NCI-H2081 (cell line): ENCODE measurements around the gene LRRC66.

Experiments used
- DNase-seq, 2 experiments: peaks; one replicate each; lab custom pipeline; 2025; lab: John Stamatoyannopoulos, UW

LRRC66 gene

DNA sequence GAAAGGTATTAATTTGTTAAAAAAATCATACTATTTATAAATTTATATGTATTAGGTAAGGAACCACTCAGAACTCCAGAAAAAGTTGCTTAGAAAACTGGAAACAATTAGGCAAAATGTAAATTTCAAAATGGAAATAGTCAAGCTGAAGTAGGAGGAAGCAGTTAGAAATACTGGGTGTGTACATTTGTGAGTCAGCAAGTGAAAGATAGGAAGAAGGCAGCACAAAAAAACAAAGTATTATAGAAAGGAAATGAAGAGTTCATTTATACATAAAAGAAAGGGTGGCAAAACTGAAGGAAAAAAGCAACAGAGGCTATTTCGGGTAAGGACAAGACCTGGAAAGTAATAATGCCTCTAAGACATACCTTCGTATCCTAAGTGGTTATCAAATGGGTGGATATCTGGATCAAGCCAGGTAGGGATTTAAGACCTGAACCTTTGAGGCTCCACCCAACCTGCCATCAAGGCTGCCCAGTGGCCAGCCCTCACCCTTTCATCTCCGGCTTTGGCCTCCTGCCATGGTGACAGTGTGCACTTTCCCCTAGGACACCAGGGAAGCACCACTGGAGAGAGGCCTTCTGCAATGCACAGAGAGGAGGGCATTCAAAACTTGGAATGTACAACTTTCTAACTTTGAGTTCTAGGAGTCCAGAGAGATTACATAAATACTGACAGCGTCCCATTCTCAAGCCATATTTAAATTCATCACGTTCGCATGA is at the start of gene LRRC66:
Gene LRRC66 (minus strand): TSS at position 428 of the 722 bp plus-strand sequence. CDS start 2,750 bp downstream, outside the sequence.
- DNase-seq = no peak

DNA sequence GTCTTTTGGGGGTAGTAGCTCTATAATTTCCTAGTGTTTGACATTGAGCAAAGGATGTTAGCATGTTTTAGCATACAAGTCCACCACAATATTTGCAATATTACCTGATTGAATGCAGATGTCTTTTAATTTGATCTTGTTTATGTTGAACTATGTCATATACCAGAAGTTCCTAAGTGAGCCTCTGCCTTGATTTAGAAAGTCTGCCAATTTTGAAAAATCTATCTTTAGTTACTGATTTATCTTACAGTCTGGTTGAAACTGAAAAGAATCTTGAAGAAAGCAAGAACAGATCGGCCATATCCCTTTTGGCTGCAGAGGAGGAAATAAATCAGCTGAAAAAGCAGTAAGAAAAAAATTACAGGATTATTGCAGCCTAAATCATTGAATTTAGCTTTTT is 49.4 kb upstream of the LRRC66 start:
- no peak for DNase-seq

GRCh38 chr4:52059372-52059771 is 39.2 kb upstream of the LRRC66 start:
- peak in 1 of 2 experiments; percentile 11 for DNase-seq

DNA sequence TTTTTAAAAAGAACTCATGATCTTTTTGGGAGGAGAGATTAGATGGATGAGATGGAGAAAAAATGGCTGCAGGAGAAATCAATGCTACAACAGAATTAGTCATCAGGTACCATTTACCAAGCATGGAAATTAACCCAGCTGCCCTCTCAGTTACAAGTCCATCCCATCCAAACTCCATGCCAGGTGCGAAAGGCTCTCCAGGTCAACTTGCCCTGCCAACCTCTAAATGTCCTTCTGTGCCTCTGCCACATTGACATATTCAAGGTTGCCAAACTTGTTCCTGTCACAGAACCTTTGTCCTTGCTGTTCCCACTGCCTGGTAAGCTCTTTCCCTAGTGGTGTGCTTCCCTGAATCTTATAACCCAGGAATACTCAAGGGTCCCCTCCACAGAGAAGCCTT is 38.1 kb upstream of the LRRC66 start:
- DNase-seq = no peak

DNA sequence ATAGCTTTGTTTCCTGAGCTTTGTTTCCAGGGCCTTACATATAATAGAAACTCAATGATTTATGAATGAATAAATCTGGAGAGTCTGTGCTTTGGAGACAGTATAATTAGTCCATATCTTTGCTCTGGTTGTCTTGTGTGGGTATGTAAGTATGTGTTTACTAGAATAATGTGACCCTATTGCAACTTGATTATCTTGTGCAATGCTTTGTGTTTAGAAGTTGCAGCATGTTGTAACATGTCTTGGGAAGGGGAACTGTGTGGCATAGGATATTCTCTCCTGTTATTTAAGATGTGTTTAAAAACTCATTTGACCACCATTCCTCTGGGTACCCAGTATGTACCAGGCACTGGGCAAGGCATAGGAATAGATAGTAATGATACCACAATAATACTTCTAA is 37.0 kb upstream of the LRRC66 start:
- DNase-seq = no peak

DNA sequence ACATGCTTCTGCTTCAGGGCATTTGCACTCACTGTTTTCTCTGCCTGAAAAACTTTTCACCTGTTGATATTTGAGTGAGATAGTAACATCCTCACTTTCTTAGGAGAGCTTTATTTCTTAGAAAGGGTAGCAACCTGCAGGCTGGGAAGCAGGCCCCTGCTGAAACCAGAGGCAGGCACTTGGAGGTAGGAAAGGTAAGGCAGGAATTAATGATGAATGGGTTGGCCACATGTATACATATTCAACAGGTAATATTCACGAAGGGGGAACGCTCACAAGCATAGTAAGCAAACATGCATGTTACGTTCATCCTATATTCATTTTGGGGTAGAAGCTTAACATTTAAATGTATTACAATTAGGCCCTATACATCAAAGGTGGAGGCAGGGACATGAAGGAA is 34.1 kb upstream of the LRRC66 start:
- no peak for DNase-seq

- no peak for DNase-seq
Observed at GRCh38 chr4:52052475-52052780, 32.3 kb upstream of the LRRC66 start.

- peak; percentile 38 to 58 for DNase-seq
Observed at GRCh38 chr4:52051615-52052474, 31.7 kb upstream of the LRRC66 start.

- no peak for DNase-seq
Observed at GRCh38 chr4:52051213-52051614, 31.1 kb upstream of the LRRC66 start, which contains the start of gene SPATA18. SPATA18 (plus strand) TSS chr4:52051304; CDS start chr4:52051705, 401 bp downstream.

DNA sequence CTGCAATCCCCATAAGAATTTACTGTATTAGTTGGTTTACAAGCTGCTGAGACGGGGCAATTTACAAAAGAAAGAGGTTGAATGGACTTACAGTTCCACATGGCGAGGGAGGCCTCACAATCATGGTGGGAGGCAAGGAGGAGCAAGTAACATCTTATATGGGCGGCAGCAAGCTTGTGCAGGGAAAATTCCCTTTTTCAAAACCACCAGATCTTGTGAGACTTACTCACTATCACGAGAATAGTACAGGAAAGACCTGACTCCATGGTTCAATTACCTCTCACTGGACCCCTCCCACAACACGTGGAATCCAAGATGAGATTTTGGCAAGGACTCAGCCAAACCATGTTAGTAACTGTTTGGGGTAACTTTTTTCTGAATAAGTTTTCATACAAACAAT is 29.1 kb upstream of the LRRC66 start:
- no peak for DNase-seq

GRCh38 chr4:52045028-52045427 is 24.9 kb upstream of the LRRC66 start:
- DNase-seq = no peak

DNA sequence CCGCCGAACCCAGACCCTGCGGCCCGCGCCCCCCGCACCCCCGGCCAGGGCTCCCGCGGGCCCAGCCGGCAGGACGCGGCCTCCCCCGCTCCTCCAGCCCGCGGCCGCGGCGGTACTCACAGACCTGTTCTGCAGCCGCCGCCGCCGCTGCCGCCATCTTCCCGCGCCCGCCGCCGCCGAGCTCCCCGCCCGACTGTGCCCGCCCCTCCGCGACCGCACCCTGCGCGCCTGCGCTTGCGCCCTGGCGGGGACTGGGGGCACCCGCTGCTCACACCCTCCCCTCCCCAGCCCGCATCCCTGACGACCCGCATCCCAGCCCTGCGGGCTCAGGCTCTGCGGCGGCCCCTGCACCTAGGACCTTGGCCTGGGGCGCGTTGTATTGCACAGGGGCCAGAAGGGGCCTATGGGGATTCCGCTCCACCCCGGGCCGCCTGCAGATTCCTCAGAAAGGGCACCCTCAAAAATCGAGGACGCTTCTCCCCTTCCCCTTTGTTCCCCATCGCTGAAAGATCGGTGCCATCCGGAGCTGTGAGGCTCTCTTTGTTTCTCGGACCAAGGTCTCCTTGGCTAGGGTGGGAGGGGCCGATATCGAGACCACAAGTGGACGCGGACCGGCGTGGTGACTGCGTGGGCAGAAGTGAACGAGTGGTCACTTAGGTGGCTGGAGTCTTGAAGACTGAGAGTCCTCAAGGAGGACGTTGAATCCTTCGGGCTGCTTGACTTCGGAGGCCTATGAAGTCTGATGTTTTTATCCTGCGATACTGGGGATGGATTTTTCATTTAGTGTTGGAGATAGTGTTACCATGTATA is 18.1 kb upstream of the LRRC66 start, which contains the start of gene SGCB:
Gene SGCB (minus strand): TSS at position 197 of the 810 bp plus-strand sequence. CDS start 40 bp downstream, at position 157.
- DNase-seq = peak; percentile 42 to 56

DNA sequence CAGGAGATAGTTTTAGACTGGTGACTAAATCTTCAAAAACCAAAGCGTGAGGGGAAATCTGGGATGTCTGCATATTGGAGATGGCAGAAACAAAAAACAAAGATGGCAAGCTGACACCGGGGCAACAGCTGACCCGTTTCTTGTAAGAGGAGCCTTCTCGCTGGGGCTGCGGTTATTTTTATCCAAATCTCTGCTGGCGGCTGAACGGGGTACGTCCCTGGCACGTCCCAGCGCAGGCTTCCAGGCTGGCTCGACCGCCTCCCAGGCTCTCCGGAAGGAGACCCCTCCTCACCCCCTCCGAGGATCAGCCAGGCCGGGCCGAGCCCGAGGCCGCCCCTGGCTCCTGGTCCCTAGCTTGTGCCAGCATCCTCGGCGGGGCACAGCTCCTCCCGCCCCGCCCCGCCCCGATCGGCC is 17.5 kb upstream of the LRRC66 start:
- peak; percentile 8 to 14 for DNase-seq

DNA sequence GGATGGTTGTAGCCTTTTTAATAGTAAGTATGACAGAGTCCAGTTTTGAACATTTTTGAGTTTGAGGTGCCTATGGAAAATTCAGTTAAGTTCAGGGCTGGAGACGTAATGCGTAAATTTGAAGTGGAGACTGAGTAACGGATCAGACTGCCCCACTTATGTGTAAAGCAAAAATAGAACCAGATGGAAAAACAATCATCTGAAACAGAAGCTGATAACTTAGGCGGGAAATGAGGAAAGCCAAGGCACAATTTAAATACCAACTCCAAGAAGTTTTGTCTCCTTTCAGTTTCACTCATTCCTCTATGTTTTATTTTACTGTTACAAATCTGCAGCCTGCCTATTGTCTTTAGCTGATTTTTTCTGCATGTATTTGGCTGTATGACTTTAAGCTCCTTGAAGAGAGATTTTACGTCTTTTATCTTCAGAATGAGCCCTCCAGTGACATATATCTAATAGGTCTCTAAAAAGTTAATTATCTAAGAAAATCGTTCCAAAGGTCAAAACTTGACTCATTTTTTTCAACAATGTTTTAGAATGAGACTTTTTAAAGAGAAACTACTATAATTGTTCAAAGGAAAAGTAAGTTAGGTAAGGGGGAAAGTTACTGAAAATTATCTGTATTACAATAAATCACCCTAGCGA is 16.8 kb upstream of the LRRC66 start:
- DNase-seq = no peak

DNA sequence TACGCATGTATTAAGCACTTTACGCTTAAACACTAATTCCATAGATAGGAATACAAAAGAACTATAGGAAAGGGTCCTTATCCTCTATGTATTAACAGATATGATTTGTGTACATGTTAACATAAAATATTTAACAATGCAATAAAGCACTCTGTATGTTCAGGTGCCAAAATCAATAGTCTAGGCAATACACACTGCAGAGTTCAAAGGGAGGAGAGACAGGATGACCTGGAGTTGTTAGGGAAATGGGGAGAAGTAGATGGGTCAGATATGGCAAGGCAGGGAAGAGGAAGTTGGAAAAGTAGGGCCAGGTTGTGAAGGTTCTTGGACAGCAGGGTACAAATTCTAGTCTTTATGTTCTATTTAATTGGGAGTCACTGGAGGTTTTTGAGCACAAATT is 15.0 kb upstream of the LRRC66 start:
- DNase-seq = no peak

GRCh38 chr4:52032005-52032404 is 11.8 kb upstream of the LRRC66 start:
- no peak for DNase-seq

GRCh38 chr4:52028970-52029369 is 8.8 kb upstream of the LRRC66 start:
- no peak for DNase-seq

GRCh38 chr4:52017814-52018213 is 2.3 kb downstream of the LRRC66 start:
- DNase-seq = no peak

DNA sequence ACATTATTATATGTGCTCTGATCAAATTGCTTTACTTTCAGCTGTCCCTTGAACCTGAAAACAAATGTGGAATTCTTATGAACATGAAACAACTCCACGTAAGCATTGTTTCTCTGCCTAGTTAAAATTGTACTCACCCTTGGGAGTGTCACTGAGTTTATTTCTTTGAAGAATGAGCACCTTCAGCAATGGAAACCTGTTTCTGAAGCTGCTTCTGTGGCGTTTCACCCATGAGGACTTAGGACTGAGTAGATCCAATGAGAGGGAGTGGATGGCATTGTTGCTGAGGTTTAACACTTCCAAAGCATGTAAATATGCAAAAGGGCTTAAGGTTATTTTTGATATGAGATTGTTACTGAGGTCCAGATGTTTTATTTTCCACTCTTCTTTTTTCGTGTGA is 3.2 kb downstream of the LRRC66 start:
- no peak for DNase-seq

DNA sequence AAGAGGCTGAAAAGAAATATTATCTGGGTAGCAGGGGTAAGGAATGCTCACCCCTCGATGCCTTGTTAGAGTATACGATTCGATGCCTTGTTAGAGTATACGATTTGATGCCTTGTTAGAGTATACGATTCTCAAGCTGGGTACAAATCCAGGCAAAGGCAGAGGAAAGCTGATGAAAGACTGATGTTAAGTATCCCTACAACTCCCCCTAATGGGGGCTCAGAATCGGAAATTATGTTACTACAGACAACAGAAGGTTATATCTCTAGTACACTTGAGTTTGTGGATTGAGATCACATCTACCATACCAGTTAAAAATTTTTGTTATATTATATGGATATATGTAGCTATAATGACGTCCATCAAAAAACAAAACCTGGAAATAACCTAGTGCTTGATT is 4.8 kb downstream of the LRRC66 start:
- DNase-seq = no peak

- DNase-seq = no peak
Observed at GRCh38 chr4:52014903-52015302, 5.3 kb downstream of the LRRC66 start.

- DNase-seq = no peak
Observed at GRCh38 chr4:52012651-52013050, 7.5 kb downstream of the LRRC66 start.
